K562 (cell line): ENCODE results near the gene FRMD3. TPM values are rescaled to one million over a fixed set of nuclear protein-coding genes. Genes with fewer than 3 reads are reported as not detected.

Source experiments
- ATAC-seq: fragments of 200-7000 bp; cut with Tn5 transposase; 3 replicates; pipeline ENCODE4 v1.9.1; 2020; ENCODE audit warnings: moderate library complexity
- BruUV-seq: library from RNA; stranded (reverse); fragments of 400-500 nt; replicated peaks from 2 replicates; lab custom pipeline; 2021; lab: Mats Ljungman, UMichigan
- CTCF ChIA-PET: fragments of 300-600 bp; formaldehyde crosslinking; extraction: SDS; loops from one replicate; lab custom pipeline; 2021; ENCODE audit warnings: low intra/inter-chr PET ratio; lab: Yijun Ruan, JAX
- POLR2A ChIA-PET: fragments of 300-600, 350-650 bp; sonication (Branson Sonifier 250); formaldehyde crosslinking; extraction: SDS; loops from one replicate; lab custom pipeline; 2021; ENCODE audit warnings: antibody characterized with exemption, inconsistent platforms; lab: Yijun Ruan, JAX
- DNase-seq, 4 experiments: peaks; one replicate each; pipeline versions ENCODE4 v3.0.0 to v3.0.0-alpha.2; 2011 to 2018; ENCODE audit warnings: low spot score in 3 of 4, mixed read lengths in 3 of 4; ENCODE audit errors: extremely low read depth in 1 of 4
- FAIRE-seq: peaks from 2 replicates; lab custom pipeline; 2011; peaks lifted over from hg19 to GRCh38; lab: Jason Lieb, UNC
- H2AFZ ChIP-seq: 2 replicates; pipeline ENCODE4 v1.6.0; 2011; ENCODE audit warnings: low read depth, low read length, control low read depth, inconsistent platforms
- H3K27ac ChIP-seq: fragments of 200-600 bp; 3 replicates; pipeline ENCODE4 v1.8.0; 2011; ENCODE audit warnings: low read depth, mild to moderate bottlenecking, control low read depth, inconsistent platforms, low read length, moderate library complexity, mixed read lengths; ENCODE audit errors: extremely low read depth
- H3K27me3 ChIP-seq, 2 experiments: fragments of 300-600 bp in 1 of 2; 2 replicates in 1 of 2; 3 replicates in 1 of 2; pipeline versions ENCODE4 v1.6.0 to v1.8.0; 2011; ENCODE audit warnings: inconsistent platforms in 2 of 2, low read length in 2 of 2, mild to moderate bottlenecking in 1 of 2, mixed read lengths in 1 of 2, moderate library complexity in 1 of 2; ENCODE audit not compliant: control insufficient read depth in 2 of 2, insufficient read depth in 2 of 2
- H3K36me3 ChIP-seq: fragments of 300-600 bp; 3 replicates; pipeline ENCODE4 v1.8.0; 2011; ENCODE audit warnings: mild to moderate bottlenecking, low read length, inconsistent platforms; ENCODE audit not compliant: control insufficient read depth, insufficient read depth
- H3K4me1 ChIP-seq, 2 experiments: fragments of 200-600 bp in 1 of 2; replicated peaks in 1 of 2; 2 replicates in 1 of 2; 3 replicates in 1 of 2; pipeline versions ENCODE4 v1.5.1 to v1.8.0; 2011; ENCODE audit warnings: inconsistent platforms in 2 of 2, low read length in 2 of 2, mild to moderate bottlenecking in 1 of 2, mixed read lengths in 1 of 2, moderate library complexity in 1 of 2; ENCODE audit not compliant: control insufficient read depth in 2 of 2, insufficient read depth in 2 of 2
- H3K4me2 ChIP-seq: 2 replicates; pipeline ENCODE4 v1.6.1; 2011; ENCODE audit warnings: low read length, control low read depth, inconsistent platforms, mixed read lengths; ENCODE audit not compliant: insufficient read depth
- H3K4me3 ChIP-seq: fragments of 200-600 bp; sonication (generic), shearing (Covaris generic); 2 replicates; pipeline ENCODE4 v1.5.1; 2016; ENCODE audit warnings: control low read depth, inconsistent platforms
- H3K79me2 ChIP-seq: fragments of 200-600 bp; 3 replicates; pipeline ENCODE4 v1.8.0; 2011; ENCODE audit warnings: low read length, inconsistent platforms; ENCODE audit not compliant: control insufficient read depth, insufficient read depth
- H3K9ac ChIP-seq, 2 experiments: 2 replicates each; pipeline versions ENCODE4 v1.6.0 to v1.6.1; 2011; ENCODE audit warnings: low read depth in 2 of 2, low read length in 2 of 2, control low read depth in 1 of 2, inconsistent platforms in 1 of 2, mild to moderate bottlenecking in 1 of 2, mixed read lengths in 1 of 2; ENCODE audit not compliant: insufficient read depth in 1 of 2
- H3K9me1 ChIP-seq: one replicate; pipeline ENCODE4 v1.6.0; 2011; ENCODE audit warnings: inconsistent platforms, mild to moderate bottlenecking, low read length, moderate library complexity; ENCODE audit not compliant: control insufficient read depth, insufficient read depth
- H3K9me3 ChIP-seq: replicated peaks from 2 replicates; pipeline ENCODE4 v1.5.1; 2011; ENCODE audit warnings: low read depth, low read length, inconsistent platforms; ENCODE audit not compliant: control insufficient read depth, insufficient read depth
- H4K20me1 ChIP-seq: replicated peaks from 2 replicates; pipeline ENCODE4 v1.6.1; 2011; ENCODE audit warnings: low read length, inconsistent platforms, mixed read lengths; ENCODE audit not compliant: control insufficient read depth, insufficient read depth
- CTCF ChIP-seq, 3 experiments: IDR thresholded peaks in 2 of 3; conservative IDR thresholded peaks in 1 of 3; 2 replicates each; pipeline ENCODE4 v1.5.1; 2011 to 2012; ENCODE audit warnings: low read length in 3 of 3, mild to moderate bottlenecking in 3 of 3, control low read depth in 2 of 3, improper control_type of control experiment in 1 of 3, inconsistent platforms in 1 of 3, low read depth in 1 of 3, mixed read lengths in 1 of 3, moderate library complexity in 1 of 3; ENCODE audit not compliant: insufficient read depth in 2 of 3
- FOXA1 ChIP-seq: fragments of 450-650 bp; IDR thresholded peaks from 2 replicates; pipeline ENCODE4 v1.6.1; 2016; ENCODE audit warnings: mild to moderate bottlenecking, borderline replicate concordance
- GTF2F1 ChIP-seq: IDR thresholded peaks from 2 replicates; pipeline ENCODE4 v1.6.1; 2011; ENCODE audit warnings: low read depth, low read length, improper control_type of control experiment
- PTBP1 ChIP-seq: fragments of 200-400 bp; formaldehyde crosslinking; IDR thresholded peaks from 2 replicates; pipeline ENCODE4 v1.6.1; 2017; ENCODE audit warnings: low read depth, low read length
- ZBTB40 ChIP-seq, 2 experiments: fragments of 450-650 bp in 1 of 2; sonication (generic) in 1 of 2; formaldehyde crosslinking in 1 of 2; IDR thresholded peaks; 2 replicates each; pipeline versions ENCODE4 v1.7.1 to v1.9.0; 2016 to 2022; ENCODE audit warnings: inconsistent platforms in 1 of 2, mild to moderate bottlenecking in 1 of 2, missing genetic modification reagents in 1 of 2
- ZNF140 ChIP-seq: fragments of 250-450 bp; sonication (Bioruptor Pico); IDR thresholded peaks from 2 replicates; pipeline ENCODE4 v1.8.0; 2021; ENCODE audit warnings: moderate library complexity, mild to moderate bottlenecking, inconsistent platforms
- ZNF384 ChIP-seq: IDR thresholded peaks from 2 replicates; pipeline ENCODE4 v1.6.1; 2012; ENCODE audit warnings: low read depth, low read length, improper control_type of control experiment
- ZNF589 ChIP-seq: fragments of 200-800 bp; sonication (Bioruptor generic); IDR thresholded peaks from 2 replicates; pipeline ENCODE4 v1.6.1; 2016; ENCODE audit warnings: low read depth, missing genetic modification characterization, missing compliant biosample characterization
- ZNF717 ChIP-seq: fragments of 250-450 bp; sonication (Bioruptor Pico); IDR thresholded peaks from 2 replicates; pipeline ENCODE4 v1.5.0; 2021
- WGBS: fragments of 100-300 bp; shearing (Covaris generic); methylation state at CpG from one replicate; pipeline ENCODE4 v1.1.6; 2016; ENCODE audit warnings: low coverage, mixed read lengths; ENCODE audit not compliant: insufficient coverage; ENCODE audit errors: missing lambda C conversion rate; 5-methylcytosine and 5-hydroxymethylcytosine counted together
- in situ Hi-C: fragments of 300-500 bp; cut with MboI; formaldehyde crosslinking; loops from 4 replicates; pipeline ENCODE4 v1.15.0; 2018; ENCODE audit warnings: inconsistent platforms, mixed read lengths
- intact Hi-C: fragments of 100-400 bp; cut with micrococcal nuclease; formaldehyde crosslinking; loops from 2 replicates; pipeline ENCODE4 v1.14.2; 2022
- polyA plus RNA-seq, 8 experiments: library from polyadenylated mRNA; depleted of rRNA in 4 of 8; stranded (reverse) in 5 of 8; unstranded in 3 of 8; fragments of >200 nt; fragmentation: Nextera tagmentation in 2 of 8; fragmentation: Illumina TruSeq in 1 of 8; extraction: Ambion mirVana in 2 of 8; extraction: Trizol in 1 of 8; gene quantifications; 2 replicates each; pipeline versions ENCODE4 v1.2.1 to v1.2.3, GENCODE V29; 2011 to 2014; ENCODE audit warnings: inconsistent platforms in 1 of 8, missing spikeins in 1 of 8
- total RNA-seq, 7 experiments: library from RNA; depleted of rRNA in 6 of 7; stranded (reverse); fragments of >200 nt in 6 of 7; fragmentation: Illumina TruSeq in 2 of 7; extraction: Trizol in 2 of 7; gene quantifications; 2 replicates each; pipeline versions ENCODE4 v1.2.1 to v1.2.3, GENCODE V29; 2011 to 2021; ENCODE audit warnings: low replicate concordance in 1 of 7

FRMD3 gene
- total and polyA plus RNA-seq, 9 of the 15 experiments (the other 6 are each of a cell fraction or from before 2014, with no cell fraction given): 0.09 to 0.51 (median 0.21) TPM

DNA sequence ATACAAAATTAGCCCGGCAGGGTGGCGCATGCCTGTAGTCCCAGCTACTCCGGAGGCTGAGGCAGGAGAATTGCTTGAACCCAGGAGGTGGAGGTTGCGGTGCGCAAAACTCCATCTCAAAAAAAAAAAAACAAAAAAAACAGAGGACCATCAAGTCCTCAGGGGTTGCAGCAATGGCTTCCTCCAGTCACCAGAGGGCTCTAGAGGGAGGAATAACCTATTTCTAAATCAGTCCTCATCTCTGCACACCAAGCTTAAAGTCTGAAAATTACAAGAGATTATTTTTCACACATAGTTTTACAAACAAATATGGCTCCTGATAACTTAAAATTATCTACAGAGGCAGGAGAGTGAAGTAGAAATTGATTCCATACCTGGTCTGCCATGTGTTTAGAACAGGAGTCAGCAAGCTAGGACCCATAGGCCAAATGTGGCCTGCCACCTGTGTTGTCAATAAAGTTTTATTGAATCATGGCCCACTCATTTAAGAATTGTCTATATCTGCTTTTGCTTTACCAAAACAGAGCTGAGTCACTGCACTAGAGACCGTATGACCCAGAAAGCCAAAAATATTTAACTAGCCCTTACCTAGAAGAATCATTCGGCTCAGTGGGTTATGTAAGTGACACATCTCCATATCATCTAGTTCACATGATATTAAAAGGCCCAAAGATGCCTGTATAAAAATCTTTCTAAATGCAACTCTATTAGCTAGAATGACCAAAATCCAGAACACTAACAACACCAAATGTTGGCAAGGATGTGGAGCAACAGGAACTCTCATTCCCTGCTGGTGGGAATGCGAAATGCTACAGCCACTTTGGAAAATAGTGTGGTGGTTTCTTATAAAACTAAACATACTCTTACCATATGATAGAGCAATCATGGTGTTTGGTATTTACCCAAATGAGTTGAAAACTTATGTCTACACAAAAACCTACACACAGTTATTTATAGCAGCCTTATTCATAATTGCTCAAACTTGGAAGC, 207.7 kb downstream of the FRMD3 start:
- Histone ChIP-seq H2AFZ (no peak overlapping the region), H3K4me1 (no peaks in the 10 kb centered on the region), H3K27me3 (no peaks in the 10 kb centered on the region), H4K20me1 (no peaks in the 10 kb centered on the region), H3K4me3 (no peak overlapping the region), H3K36me3 (no peaks in the 10 kb centered on the region), H3K27ac (no peak overlapping the region), H3K9me1 (no peaks in the 10 kb centered on the region), H3K9ac (no peak overlapping the region), H3K79me2 (no peaks in the 10 kb centered on the region), H3K4me2 (no peak overlapping the region), H3K9me3 (no peaks in the 10 kb centered on the region)
- WGBS: 32% methylated on average over 3 of the region's 8 CpGs
- ATAC-seq (peak; percentile 54; the same call in 1 of the 3 replicates), FAIRE-seq (no peak), DNase-seq (peak in 2 of 4 experiments; percentile 3 to 13)
- CTCF ChIA-PET: no interaction called here
- in situ Hi-C loops (loop anchor here (25.0 kb wide), 1 partner anchor 582 kb away; the partner anchor contains the start of gene KIF27), intact Hi-C loops (loop anchor here (5.0 to 10.0 kb wide), 3 partner anchors 133 to 584 kb away; no protein-coding TSS in a partner anchor)
- BruUV-seq: no TSS peak
- TF ChIP-seq ZNF589 (CRISPR knock-in tag) (no peak), FOXA1 (no peak), ZNF717 (CRISPR knock-in tag) (no peak), ZNF140 (CRISPR knock-in tag) (no peak), PTBP1 (no peak), ZBTB40 (IDR thresholded peaks at IDR 0.05) (peak; percentile 86), ZBTB40 (CRISPR knock-in tag; IDR thresholded peaks at IDR 0.05) (peak; percentile 81), CTCF (IDR thresholded peaks at IDR 0.05 in 2 of 3, conservative IDR thresholded peaks at IDR 0.05 in 1 of 3; ENCODE audit: insufficient read depth in 2 of 3, low read depth in 1 of 3, low read length in 3 of 3) (peak in 2 of 3 experiments; percentile 5 to 16; a peak in 1 of 6 replicates), ZNF384 (no peak), GTF2F1 (no peak)
- POLR2A ChIA-PET: no interaction called here
